GM18502 (cell line): ENCODE data around the gene C14orf39.
"Not testable (repeated sequence)": the region's sequence is repeated elsewhere in the genome, so short reads cannot be mapped to it uniquely, and the experiment has no call there.

Source experiments
- ATAC-seq: cut with Tn5 transposase; IDR thresholded peaks from one replicate; pipeline ENCODE4 v1.9.1; 2021; ENCODE audit warnings: mild to moderate bottlenecking; ENCODE audit not compliant: unreplicated experiment, poor library complexity

Gene C14orf39

DNA sequence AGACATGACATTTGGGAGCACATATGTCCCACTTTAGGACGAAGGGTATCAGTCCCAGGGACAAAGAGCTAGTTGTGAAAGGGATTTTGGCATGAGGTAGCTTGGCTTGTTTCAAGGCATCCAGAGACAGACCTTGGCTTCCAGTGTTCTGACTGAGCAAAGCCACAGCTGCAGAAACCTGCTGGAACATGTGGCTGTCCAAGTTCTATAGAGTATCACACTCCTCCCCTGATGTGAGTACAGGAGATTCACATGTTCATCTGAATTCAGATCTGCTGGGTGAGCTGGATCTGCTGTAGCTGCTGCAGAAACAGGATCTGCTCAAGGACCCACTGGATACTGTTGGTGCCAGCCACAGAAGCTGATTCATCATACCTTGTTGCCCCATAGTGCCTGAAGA, 10.1 kb upstream of the C14orf39 start:
- ATAC-seq: no peak

DNA sequence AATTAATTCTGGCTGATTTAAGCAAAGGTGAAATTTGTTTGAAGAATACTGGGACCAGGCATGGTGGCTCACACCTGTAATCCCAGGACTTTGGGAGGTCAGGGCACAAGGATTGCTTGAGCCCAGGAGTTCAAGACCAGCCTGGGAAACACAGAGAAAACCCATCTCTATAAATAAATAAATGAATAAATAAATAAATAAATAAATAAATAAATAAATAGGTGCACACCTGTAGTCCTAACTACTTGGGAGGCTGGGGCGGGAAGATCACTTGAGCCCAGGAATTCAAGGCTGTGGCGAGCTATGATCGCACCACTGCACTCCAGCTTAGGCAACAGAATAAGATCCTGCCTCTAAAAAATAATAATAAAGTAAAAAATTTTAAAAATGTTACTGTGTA, 4.4 kb upstream of the C14orf39 start:
- no peak for ATAC-seq

DNA sequence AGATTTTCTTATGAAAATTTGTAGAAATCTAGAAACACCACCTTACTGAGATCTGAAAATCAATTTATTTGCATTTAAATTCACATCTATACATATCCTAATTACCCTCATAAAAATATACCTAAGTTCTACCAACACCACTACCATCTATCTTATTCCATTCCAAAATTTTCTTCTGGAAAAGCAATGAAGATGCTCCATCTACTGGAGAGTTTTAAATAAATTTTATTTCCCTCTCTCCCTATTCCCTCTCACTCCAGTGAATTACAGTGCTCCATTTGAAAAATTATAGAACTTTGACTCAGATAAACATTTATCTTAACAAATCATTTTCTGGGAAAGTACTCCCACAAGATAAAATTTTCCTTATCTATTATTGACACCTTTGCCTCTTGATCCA, 2.3 kb upstream of the C14orf39 start:
- no peak for ATAC-seq

DNA sequence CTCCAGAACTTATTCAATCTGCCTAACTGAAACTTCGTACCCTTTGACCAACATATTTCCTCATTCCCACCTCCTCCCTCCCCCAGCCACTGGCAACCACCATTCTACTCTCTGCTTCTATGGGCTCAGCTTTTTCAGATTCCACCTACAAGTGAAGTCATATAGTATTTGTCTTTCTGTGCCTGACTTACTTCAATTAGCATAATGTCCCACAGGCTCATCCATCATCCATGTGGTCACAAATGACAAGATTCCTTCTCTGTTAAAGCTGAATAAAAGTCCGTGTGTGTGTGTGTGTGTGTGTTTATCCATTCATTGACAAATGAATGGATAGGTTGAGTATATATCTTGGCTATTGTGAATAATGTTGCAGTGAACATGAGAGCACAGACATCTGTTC, 1.3 kb upstream of the C14orf39 start:
- no peak for ATAC-seq

DNA sequence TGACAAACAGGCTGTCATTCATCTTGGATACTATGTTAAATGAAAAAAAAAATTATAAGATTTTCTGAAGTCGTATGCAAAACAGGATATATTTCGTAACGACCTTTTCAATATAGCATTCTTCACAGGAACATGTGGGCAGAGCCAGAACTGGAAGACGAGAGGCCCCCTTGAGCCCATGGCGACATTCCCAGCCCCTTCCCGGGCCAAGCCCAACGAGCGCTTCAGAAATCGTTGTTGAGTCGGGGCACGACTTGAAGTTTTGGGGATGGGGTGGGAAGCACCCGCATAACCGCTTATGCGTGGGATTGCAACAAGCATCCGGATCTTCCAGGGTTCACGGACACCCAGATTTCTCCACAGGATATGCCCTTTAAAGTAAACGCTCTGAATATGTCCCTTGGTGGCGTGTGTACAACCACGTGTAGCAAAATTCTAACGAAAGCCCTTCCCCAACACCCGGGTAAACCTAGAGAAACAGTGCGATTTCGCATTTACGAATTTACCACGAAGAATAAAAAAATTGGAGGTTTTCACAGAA, 736 bp downstream of the C14orf39 start:
- no peak for ATAC-seq

DNA sequence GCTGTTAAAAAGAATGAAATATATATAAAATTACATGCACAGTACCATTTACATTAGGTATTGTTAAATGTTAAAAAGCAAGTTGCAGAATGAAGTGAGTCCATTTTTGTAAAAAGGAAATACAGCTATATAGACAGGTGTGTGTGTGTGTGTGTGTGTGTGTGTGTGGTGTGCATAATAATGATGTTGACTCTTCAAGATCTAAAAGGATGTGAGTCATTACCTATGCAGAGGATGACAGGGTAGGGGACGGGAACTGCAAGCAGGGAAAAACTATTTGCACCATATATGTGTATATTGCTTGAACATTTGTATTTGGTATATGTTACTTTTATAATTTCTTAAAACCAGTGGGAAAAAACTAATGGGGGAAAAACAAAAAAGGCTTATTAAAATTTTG, 3.1 kb downstream of the C14orf39 start:
- no peak for ATAC-seq

DNA sequence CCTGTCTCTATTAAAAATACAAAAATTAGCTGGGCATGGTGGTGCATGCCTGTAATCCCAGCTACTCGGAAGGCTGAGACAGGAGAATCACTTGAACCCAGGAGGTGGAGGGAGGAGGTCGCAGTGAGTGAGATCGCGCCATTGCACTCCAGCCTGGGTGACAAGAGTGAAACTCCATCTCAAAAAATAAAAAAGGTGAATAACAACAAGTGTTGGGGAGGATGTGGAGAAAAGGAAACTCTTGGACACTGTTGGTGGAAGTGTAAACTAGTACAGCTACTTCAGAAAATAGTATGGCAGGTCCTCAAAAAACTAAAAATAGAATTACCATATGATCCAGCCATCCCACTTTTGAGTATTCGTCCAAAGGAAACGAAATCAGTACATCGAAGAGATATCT, 5.6 kb downstream of the C14orf39 start:
- not testable (repeated sequence) for ATAC-seq

DNA sequence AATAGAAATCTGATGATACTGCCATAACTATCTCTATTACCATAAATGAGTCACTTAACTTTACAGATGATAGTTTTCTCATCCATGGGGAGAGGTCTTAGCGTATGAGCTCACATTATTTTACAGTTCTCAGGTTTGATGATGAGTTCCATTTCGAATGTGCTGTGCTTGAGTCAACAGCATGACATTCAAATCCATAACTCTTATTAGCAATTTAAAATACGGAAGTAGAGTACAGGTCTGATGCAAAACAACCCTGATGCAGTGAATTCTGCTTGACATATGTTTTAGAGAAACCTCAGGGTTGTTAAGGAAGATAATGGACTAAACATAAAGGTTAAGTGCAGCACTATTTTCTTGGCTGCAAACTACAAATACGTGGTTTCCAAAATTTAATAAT, 30.0 kb downstream of the C14orf39 start:
- ATAC-seq: no peak

DNA sequence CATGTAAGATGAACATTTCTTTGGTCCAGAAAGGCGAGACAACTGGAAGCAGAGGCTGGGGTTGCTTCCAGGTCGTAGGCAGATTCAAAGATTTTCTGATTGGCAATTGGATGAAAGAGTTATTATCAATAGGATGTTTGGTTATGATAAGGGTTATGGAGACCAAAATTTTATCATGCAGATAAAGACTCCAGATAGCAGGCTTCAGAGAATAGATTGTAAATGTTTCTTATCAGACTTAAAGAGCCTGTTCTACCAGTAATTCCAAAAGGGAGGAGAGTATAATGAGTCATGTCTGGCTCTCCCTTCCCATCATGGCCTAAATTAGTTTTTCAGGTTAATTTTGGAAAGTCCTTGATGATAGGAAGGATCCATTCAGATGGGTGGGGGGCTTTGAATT, 55.6 kb downstream of the C14orf39 start:
- no peak for ATAC-seq

DNA sequence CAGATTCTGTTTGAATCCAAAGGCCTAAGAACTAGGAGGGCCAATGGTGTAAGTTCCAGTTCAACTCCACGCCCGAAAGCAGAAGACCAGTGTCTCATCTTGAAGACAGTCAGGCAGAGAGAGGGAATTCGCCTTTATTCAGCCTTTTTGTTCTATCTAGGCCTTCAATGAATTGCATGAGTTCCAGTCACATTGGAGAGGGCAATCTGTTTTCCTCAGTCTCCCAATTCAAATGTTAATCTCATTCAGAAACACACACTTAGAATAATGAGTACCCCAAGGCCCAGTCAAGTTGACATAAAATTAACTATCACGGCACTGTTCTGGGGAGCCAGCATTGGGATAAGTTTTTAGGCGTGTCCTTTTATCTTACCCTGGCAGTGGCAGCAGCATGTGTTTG, 65.8 kb downstream of the C14orf39 start:
- no peak for ATAC-seq

DNA sequence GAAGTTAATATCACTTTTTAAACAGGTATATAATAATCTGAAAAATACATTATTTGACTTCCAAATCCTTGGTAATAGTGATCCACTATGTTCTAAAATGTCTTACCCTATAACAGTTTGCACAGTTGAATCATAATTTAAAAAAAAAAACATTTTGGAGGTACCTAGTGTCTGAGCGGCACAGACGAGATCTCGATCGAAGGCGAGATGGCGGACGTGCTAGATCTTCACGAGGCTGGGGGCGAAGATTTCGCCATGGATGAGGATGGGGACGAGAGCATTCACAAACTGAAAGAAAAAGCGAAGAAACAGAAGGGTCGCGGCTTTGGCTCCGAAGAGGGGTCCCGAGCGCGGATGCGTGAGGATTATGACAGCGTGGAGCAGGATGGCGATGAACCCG, 88.3 kb downstream of the C14orf39 start:
- not testable (repeated sequence) for ATAC-seq

DNA sequence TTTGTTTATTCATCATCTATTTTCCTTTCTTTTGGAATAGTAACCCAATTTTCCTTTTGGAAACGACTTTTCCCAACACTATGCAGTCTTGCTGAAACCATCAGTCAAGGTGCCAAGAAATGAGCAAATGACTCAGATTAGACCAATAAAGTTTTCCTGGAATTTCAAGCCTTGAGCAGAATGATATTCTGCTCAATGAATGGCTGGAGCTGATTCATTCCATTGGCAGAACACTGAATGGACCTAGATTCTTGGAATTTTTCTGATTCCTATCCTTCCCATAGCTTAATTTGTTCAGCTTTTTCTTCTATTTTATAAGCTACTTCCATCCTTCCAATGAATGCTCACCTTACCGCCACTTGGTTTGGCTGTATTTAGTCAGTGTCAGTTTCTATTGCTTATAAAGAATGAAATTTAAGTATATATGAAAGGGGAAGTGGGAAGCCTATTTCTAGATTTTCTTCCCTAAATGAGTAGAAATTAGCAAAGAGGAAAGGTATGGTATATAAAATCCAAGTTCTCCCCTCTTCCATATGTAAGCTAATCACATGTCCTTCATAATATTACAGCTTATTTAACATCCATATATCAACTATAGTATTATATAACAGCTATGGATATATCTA, 89.0 kb downstream of the C14orf39 start:
- ATAC-seq: no peak
